Neural cell (in vitro differentiated cells): Measurements from ENCODE around the gene TK1.

Experiments
- CTCF ChIP-seq: fragments of 450-650 bp; IDR thresholded peaks from 2 replicates; pipeline ENCODE4 v1.5.1; 2014; ENCODE audit warnings: antibody characterized with exemption, mild to moderate bottlenecking, moderate library complexity; ENCODE audit not compliant: poor library complexity, severe bottlenecking
- EP300 ChIP-seq: fragments of 450-650 bp; conservative IDR thresholded peaks from 2 replicates; pipeline ENCODE4 v1.6.1; 2014; ENCODE audit warnings: antibody characterized with exemption, mild to moderate bottlenecking, moderate library complexity; ENCODE audit not compliant: poor library complexity, severe bottlenecking
- EZH2 ChIP-seq: fragments of 200-600, 300-800 bp; shearing (Covaris generic), sonication (generic); IDR thresholded peaks from 2 replicates; pipeline ENCODE4 v1.6.1; 2014; ENCODE audit warnings: antibody characterized with exemption, low read length, borderline replicate concordance, mild to moderate bottlenecking; ENCODE audit not compliant: insufficient read depth, poor library complexity, severe bottlenecking
- POLR2AphosphoS5 ChIP-seq: IDR thresholded peaks from 2 replicates; pipeline ENCODE4 v1.6.1; 2012
- RAD21 ChIP-seq: fragments of 450-650 bp; conservative IDR thresholded peaks from 2 replicates; pipeline ENCODE4 v1.6.1; 2014; ENCODE audit warnings: antibody characterized with exemption, mild to moderate bottlenecking, moderate library complexity
- REST ChIP-seq: IDR thresholded peaks from 2 replicates; pipeline ENCODE4 v1.6.1; 2012; ENCODE audit warnings: borderline replicate concordance
- SMC3 ChIP-seq: fragments of 450-650 bp; conservative IDR thresholded peaks from 2 replicates; pipeline ENCODE4 v1.6.1; 2014; ENCODE audit warnings: antibody characterized with exemption, mild to moderate bottlenecking, moderate library complexity; ENCODE audit not compliant: poor library complexity
- TAF1 ChIP-seq: IDR thresholded peaks from 2 replicates; pipeline ENCODE4 v1.6.1; 2012; ENCODE audit warnings: low read depth

DNA sequence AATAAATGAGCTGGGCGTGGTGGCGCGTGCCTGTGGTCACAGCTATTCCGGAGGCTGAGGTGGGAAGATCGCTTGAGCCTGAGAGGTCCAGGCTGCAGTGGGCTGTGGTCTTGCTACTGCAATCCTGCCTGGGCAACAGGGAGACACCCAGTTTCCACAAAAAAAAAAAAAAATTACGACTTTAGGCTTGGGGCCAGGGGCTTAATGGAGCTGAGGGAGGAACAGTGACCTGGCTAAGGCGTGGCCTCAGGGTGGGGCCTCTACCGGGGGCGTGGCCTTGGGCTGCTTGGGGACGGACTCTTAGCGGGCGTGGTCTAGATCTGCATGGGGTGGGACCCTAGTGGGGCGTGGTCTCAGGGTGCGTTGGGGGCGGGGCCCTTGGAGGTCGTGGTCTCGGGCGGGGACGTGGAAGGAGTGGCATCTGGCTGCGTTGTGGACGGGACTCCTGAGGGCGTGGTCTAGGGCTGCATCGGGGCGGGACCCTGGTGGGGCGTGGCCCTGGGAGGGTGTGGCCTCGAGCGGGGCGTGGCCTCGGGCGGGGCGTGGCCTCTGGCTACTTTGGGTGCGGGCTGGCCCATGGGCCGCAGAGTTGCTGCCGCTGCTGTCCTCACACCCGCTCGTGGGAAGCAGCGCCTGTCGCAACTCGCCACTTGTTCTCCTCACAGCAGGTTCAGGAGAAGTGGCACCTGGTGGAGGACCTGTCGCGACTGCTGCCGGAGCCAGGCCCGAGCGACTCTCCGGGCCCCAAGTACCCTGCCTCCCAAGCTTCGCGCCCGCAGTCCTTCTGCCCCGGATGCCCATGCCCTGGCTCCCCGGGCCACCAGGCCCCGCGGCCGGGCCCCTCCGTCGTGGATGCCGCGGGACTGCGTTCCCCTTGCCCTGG lies 46.4 kb downstream of the TK1 start:
- TF ChIP-seq CTCF: no peak
- no peak for TF ChIP-seq TAF1
- no peak for TF ChIP-seq EZH2
- TF ChIP-seq SMC3: no peak
- no peak for TF ChIP-seq EP300
- TF ChIP-seq POLR2AphosphoS5: no peak
- no peak for TF ChIP-seq REST
- no peak for TF ChIP-seq RAD21
